ENCODE data around the gene TNFRSF18.
"Not testable (repeated sequence)": the region's sequence is repeated elsewhere in the genome, so short reads cannot be mapped to it uniquely, and the experiment has no call there.

Gene TNFRSF18

GRCh38 chr1:1206376-1206965, at the start of gene TNFRSF18:
Gene TNFRSF18, minus strand, starts transcription at chr1:1206592. Its CDS starts 21 bp downstream, at chr1:1206571.
- DNase-seq (ENCODE audit: low read depth in 1 of 2, low spot score in 1 of 2), result peak; percentile 67 to 68
- in situ Hi-C loops (cut with HindIII; ENCODE audit: low pct_unique_long_range_greater_than_20kb, low sequenced_read_pairs), result no loop called here
- no peak for TF ChIP-seq JUND (IDR thresholded peaks at IDR 0.05; ENCODE audit: low read depth)

GRCh38 chr1:1255611-1256010, 49.2 kb upstream of the TNFRSF18 start:
- in situ Hi-C loops (cut with HindIII; ENCODE audit: low pct_unique_long_range_greater_than_20kb, low sequenced_read_pairs), result no loop called here
- TF ChIP-seq JUND (IDR thresholded peaks at IDR 0.05; ENCODE audit: low read depth), result no peak

GRCh38 chr1:1255078-1255477, 48.7 kb upstream of the TNFRSF18 start:
- no peak for DNase-seq (ENCODE audit: low read depth in 1 of 2, low spot score in 1 of 2)
- in situ Hi-C loops (cut with HindIII; ENCODE audit: low pct_unique_long_range_greater_than_20kb, low sequenced_read_pairs), result no loop called here
- TF ChIP-seq JUND (IDR thresholded peaks at IDR 0.05; ENCODE audit: low read depth), result no peak

More at GRCh38 chr1:1255611-1256010, 49.2 kb upstream of the TNFRSF18 start:
- no peak for DNase-seq (ENCODE audit: low read depth in 1 of 2, low spot score in 1 of 2)

GRCh38 chr1:1254667-1254998, 48.2 kb upstream of the TNFRSF18 start:
- TF ChIP-seq JUND (IDR thresholded peaks at IDR 0.05; ENCODE audit: low read depth), result no peak
- in situ Hi-C loops (cut with HindIII; ENCODE audit: low pct_unique_long_range_greater_than_20kb, low sequenced_read_pairs), result no loop called here
- no peak for DNase-seq (ENCODE audit: low read depth in 1 of 2, low spot score in 1 of 2)

- DNase-seq (ENCODE audit: low read depth in 1 of 2, low spot score in 1 of 2), result no peak
- in situ Hi-C loops (cut with HindIII; ENCODE audit: low pct_unique_long_range_greater_than_20kb, low sequenced_read_pairs), result no loop called here
Measured at GRCh38 chr1:1253972-1254666, 47.7 kb upstream of the TNFRSF18 start.

GRCh38 chr1:1253314-1253713, 46.9 kb upstream of the TNFRSF18 start:
- in situ Hi-C loops (cut with HindIII; ENCODE audit: low pct_unique_long_range_greater_than_20kb, low sequenced_read_pairs), result no loop called here
- DNase-seq (ENCODE audit: low read depth in 1 of 2, low spot score in 1 of 2), result no peak
- no peak for TF ChIP-seq JUND (IDR thresholded peaks at IDR 0.05; ENCODE audit: low read depth)

More at GRCh38 chr1:1253972-1254666, 47.7 kb upstream of the TNFRSF18 start:
- no peak for TF ChIP-seq JUND (IDR thresholded peaks at IDR 0.05; ENCODE audit: low read depth)

- in situ Hi-C loops (cut with HindIII; ENCODE audit: low pct_unique_long_range_greater_than_20kb, low sequenced_read_pairs), result no loop called here
- no peak for TF ChIP-seq JUND (IDR thresholded peaks at IDR 0.05; ENCODE audit: low read depth)
- DNase-seq (ENCODE audit: low read depth in 1 of 2, low spot score in 1 of 2), result peak in 1 of 2 experiments; percentile 44
Measured at GRCh38 chr1:1250786-1251284, 44.4 kb upstream of the TNFRSF18 start.

GRCh38 chr1:1248009-1248913, 41.9 kb upstream of the TNFRSF18 start:
- in situ Hi-C loops (cut with HindIII; ENCODE audit: low pct_unique_long_range_greater_than_20kb, low sequenced_read_pairs); DNase-seq (ENCODE audit: low read depth in 1 of 2, low spot score in 1 of 2): not testable (repeated sequence)

GRCh38 chr1:1247341-1247913, 41.0 kb upstream of the TNFRSF18 start:
- in situ Hi-C loops (cut with HindIII; ENCODE audit: low pct_unique_long_range_greater_than_20kb, low sequenced_read_pairs), result no loop called here
- DNase-seq (ENCODE audit: low read depth in 1 of 2, low spot score in 1 of 2), result no peak
- TF ChIP-seq JUND (IDR thresholded peaks at IDR 0.05; ENCODE audit: low read depth), result no peak

GRCh38 chr1:1246577-1247340, 40.4 kb upstream of the TNFRSF18 start, which contains the start of gene C1QTNF12:
Gene C1QTNF12, minus strand, starts transcription at chr1:1246722. Its CDS starts 32 bp downstream, at chr1:1246690.
- in situ Hi-C loops (cut with HindIII; ENCODE audit: low pct_unique_long_range_greater_than_20kb, low sequenced_read_pairs), result no loop called here
- DNase-seq (ENCODE audit: low read depth in 1 of 2, low spot score in 1 of 2), result no peak
- TF ChIP-seq JUND (IDR thresholded peaks at IDR 0.05; ENCODE audit: low read depth), result no peak

GRCh38 chr1:1245817-1246576, 39.6 kb upstream of the TNFRSF18 start:
- TF ChIP-seq JUND (IDR thresholded peaks at IDR 0.05; ENCODE audit: low read depth), result no peak
- in situ Hi-C loops (cut with HindIII; ENCODE audit: low pct_unique_long_range_greater_than_20kb, low sequenced_read_pairs), result no loop called here
- no peak for DNase-seq (ENCODE audit: low read depth in 1 of 2, low spot score in 1 of 2)

Data from T47D (cell line).